ENCODE data around the gene RAB44.
A peak's percentile ranks its signal among the peaks of the same experiment; 100 is the strongest.

Gene RAB44

DNA sequence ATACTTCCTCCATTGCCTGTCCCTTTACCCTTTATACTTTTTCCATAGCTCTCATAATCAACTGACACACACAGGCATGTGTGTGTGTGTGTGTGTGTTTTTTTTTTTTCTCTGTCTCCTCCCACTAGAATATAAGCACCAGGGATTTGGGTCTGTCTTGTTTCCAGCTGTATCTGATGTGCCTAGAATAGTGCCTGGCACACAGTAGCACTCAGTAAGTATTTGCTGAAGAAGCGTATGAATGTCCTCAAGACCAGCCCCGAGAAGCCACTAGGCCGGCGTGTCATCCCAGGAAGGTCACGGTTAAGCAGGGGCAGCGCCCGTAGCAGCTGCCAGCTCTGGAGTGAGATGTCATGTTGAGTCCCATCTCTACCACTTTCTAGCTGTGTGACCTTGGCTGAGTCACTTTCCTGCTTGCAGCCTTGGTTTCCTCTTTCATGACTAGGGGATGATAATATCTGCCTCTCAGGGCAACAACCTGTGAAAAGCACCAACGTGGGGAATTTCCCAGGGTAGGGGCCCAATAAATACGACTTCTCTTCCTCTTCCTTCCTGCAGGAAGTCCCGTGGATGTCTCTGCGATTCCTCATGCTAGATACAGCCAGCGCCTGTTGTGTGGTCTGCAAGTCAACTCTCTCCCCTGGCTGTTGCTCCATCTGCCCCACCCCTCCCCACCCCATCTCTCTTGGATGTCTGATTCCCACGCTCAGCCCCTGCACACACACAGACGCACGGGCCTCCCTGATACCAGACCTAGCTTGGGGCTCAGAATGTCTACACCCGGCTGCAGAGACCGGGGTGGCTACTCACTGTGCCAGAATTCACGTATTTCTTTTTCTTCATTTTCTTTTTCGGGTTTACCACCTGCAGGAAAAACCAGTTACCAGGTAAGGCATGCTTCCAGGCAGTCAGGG lies 58.1 kb downstream of the RAB44 start:
- Histone ChIP-seq H3K4me3 (ENCODE audit: low read depth, low read length, poor library complexity, severe bottlenecking) (peak overlapping the region; percentile 62), H3K36me3 (ENCODE audit: insufficient read depth, low read length) (peaks cover 36% of the 10 kb centered on the region), H3K27ac (ENCODE audit: low read depth, low read length, poor library complexity, severe bottlenecking) (peak overlapping the region; percentile 83), H2AFZ (ENCODE audit: low read length) (no peak overlapping the region), H3K9me2 (ENCODE audit: low read depth, low read length) (no peaks in the 10 kb centered on the region), H3K9ac (ENCODE audit: low read length) (peak overlapping the region; percentile 71), H3K4me2 (ENCODE audit: low read length) (peak overlapping the region; percentile 80), H3K4me1 (ENCODE audit: insufficient read depth, low read length, severe bottlenecking) (peaks cover 82% of the 10 kb centered on the region), H3K27me3 (ENCODE audit: insufficient read depth, low read length) (no peaks in the 10 kb centered on the region), H3F3A (ENCODE audit: insufficient read depth, low read length) (no peaks in the 10 kb centered on the region; the same call in 1 of the 2 replicates), H4K20me1 (ENCODE audit: insufficient read depth, low read length) (no peaks in the 10 kb centered on the region), H3K9me3 (ENCODE audit: low read length) (no peaks in the 10 kb centered on the region), H3K79me2 (ENCODE audit: insufficient read depth, low read length) (no peaks in the 10 kb centered on the region)
- no peak for TF ChIP-seq EZH2 (IDR thresholded peaks at IDR 0.05; ENCODE audit: borderline replicate concordance, low read length)
- TF ChIP-seq, protein P1, sequence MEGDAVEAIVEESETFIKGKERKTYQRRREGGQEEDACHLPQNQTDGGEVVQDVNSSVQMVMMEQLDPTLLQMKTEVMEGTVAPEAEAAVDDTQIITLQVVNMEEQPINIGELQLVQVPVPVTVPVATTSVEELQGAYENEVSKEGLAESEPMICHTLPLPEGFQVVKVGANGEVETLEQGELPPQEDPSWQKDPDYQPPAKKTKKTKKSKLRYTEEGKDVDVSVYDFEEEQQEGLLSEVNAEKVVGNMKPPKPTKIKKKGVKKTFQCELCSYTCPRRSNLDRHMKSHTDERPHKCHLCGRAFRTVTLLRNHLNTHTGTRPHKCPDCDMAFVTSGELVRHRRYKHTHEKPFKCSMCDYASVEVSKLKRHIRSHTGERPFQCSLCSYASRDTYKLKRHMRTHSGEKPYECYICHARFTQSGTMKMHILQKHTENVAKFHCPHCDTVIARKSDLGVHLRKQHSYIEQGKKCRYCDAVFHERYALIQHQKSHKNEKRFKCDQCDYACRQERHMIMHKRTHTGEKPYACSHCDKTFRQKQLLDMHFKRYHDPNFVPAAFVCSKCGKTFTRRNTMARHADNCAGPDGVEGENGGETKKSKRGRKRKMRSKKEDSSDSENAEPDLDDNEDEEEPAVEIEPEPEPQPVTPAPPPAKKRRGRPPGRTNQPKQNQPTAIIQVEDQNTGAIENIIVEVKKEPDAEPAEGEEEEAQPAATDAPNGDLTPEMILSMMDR (IDR thresholded peaks at IDR 0.05; ENCODE audit: low read length): no peak

DNA sequence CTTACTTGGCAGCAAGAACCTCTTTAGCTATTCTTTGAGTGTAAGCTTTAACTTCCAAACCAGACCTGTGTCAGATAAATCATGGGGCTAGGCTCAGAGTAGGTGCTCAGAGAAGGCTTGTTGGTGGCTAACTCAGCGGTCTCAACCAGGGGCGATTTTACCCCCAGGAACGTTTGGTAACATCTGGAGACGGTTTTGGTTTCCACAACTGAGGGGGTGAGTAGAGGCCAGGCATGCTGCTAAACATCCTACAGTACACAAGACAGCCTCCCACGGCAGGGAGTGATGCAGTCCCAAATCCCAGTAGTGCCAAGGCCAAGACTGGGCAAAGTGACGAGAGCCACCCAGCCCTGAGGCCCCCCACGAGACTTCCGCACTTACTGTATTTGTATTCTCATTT lies 59.2 kb downstream of the RAB44 start:
- H3K9ac ChIP-seq (ENCODE audit: low read length): peak overlapping the region; percentile 71
- H3K79me2 ChIP-seq (ENCODE audit: insufficient read depth, low read length): no peaks in the 10 kb centered on the region
- peak overlapping the region; percentile 62 for H3K4me3 ChIP-seq (ENCODE audit: low read depth, low read length, poor library complexity, severe bottlenecking)
- no peaks in the 10 kb centered on the region for H4K20me1 ChIP-seq (ENCODE audit: insufficient read depth, low read length)
- H2AFZ ChIP-seq (ENCODE audit: low read length): no peak overlapping the region
- no peaks in the 10 kb centered on the region; the same call in 1 of the 2 replicates for H3F3A ChIP-seq (ENCODE audit: insufficient read depth, low read length)
- peaks cover 31% of the 10 kb centered on the region; the same call in 1 of the 2 replicates for H3K36me3 ChIP-seq (ENCODE audit: insufficient read depth, low read length)
- no peaks in the 10 kb centered on the region for H3K9me2 ChIP-seq (ENCODE audit: low read depth, low read length)
- H3K27ac ChIP-seq (ENCODE audit: low read depth, low read length, poor library complexity, severe bottlenecking): peak overlapping the region; percentile 83
- no peaks in the 10 kb centered on the region for H3K9me3 ChIP-seq (ENCODE audit: low read length)
- H3K4me1 ChIP-seq (ENCODE audit: insufficient read depth, low read length, severe bottlenecking): peaks cover 89% of the 10 kb centered on the region
- no peak for TF ChIP-seq EZH2 (IDR thresholded peaks at IDR 0.05; ENCODE audit: borderline replicate concordance, low read length)
- TF ChIP-seq, protein P1 (IDR thresholded peaks at IDR 0.05; ENCODE audit: low read length): no peak
- H3K4me2 ChIP-seq (ENCODE audit: low read length): peak overlapping the region; percentile 80
- H3K27me3 ChIP-seq (ENCODE audit: insufficient read depth, low read length): no peaks in the 10 kb centered on the region

DNA sequence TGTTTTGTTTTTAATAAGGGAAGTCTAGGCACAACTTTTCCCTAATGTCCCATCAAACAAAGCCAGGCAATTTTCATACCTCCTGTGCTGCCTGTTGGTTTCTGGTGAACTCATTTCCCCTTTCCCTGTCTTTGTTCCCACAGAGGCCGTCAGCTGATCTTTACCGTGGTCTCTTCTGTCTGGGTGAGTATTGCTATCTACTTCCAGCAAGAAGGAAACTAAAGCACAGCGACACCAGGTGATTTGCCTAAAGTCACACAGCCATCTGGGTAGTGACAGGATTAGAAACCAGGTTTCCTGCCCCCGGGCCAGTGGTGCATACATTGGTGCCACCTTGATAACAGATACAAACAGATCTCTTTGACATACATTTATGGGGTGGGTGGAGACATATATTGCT lies 59.6 kb downstream of the RAB44 start:
- Histone ChIP-seq H3K9me2 (ENCODE audit: low read depth, low read length) (no peaks in the 10 kb centered on the region), H3K27me3 (ENCODE audit: insufficient read depth, low read length) (no peaks in the 10 kb centered on the region), H3K79me2 (ENCODE audit: insufficient read depth, low read length) (no peaks in the 10 kb centered on the region), H3K4me1 (ENCODE audit: insufficient read depth, low read length, severe bottlenecking) (peaks cover 89% of the 10 kb centered on the region), H3K4me3 (ENCODE audit: low read depth, low read length, poor library complexity, severe bottlenecking) (peak overlapping the region; percentile 62), H2AFZ (ENCODE audit: low read length) (no peak overlapping the region), H3K4me2 (ENCODE audit: low read length) (peak overlapping the region; percentile 80), H3K9me3 (ENCODE audit: low read length) (no peaks in the 10 kb centered on the region), H4K20me1 (ENCODE audit: insufficient read depth, low read length) (no peaks in the 10 kb centered on the region), H3F3A (ENCODE audit: insufficient read depth, low read length) (no peaks in the 10 kb centered on the region; the same call in 1 of the 2 replicates), H3K9ac (ENCODE audit: low read length) (peak overlapping the region; percentile 71), H3K27ac (ENCODE audit: low read depth, low read length, poor library complexity, severe bottlenecking) (peak overlapping the region; percentile 83), H3K36me3 (ENCODE audit: insufficient read depth, low read length) (peaks cover 26% of the 10 kb centered on the region; the same call in 1 of the 2 replicates)
- TF ChIP-seq, protein P1 (IDR thresholded peaks at IDR 0.05; ENCODE audit: low read length): no peak; the same call in 1 of the 2 replicates
- no peak for TF ChIP-seq EZH2 (IDR thresholded peaks at IDR 0.05; ENCODE audit: borderline replicate concordance, low read length)

Data from OCI-LY1 (cell line).